GM13976 (cell line): ENCODE measurements around the gene WNT3.

Experiments
- DNase-seq: peaks from one replicate; pipeline ENCODE4 v3.0.0; 2012; ENCODE audit warnings: low spot score
- in situ Hi-C: fragments of 300-500 bp; cut with MboI; formaldehyde crosslinking; loops from one replicate; pipeline ENCODE4 v1.12.0; 2022; ENCODE audit warnings: low sequenced_read_pairs, mixed read lengths, inconsistent platforms; ENCODE audit not compliant: unreplicated experiment
- TF ChIP-seq, protein P1 (sequence below): IDR thresholded peaks from 2 replicates; pipeline ENCODE4 v1.5.1; 2012; ENCODE audit warnings: borderline replicate concordance, mild to moderate bottlenecking; ENCODE audit not compliant: insufficient read depth; ENCODE audit errors: extremely low read depth, missing control alignments, control extremely low read depth

WNT3 gene

DNA sequence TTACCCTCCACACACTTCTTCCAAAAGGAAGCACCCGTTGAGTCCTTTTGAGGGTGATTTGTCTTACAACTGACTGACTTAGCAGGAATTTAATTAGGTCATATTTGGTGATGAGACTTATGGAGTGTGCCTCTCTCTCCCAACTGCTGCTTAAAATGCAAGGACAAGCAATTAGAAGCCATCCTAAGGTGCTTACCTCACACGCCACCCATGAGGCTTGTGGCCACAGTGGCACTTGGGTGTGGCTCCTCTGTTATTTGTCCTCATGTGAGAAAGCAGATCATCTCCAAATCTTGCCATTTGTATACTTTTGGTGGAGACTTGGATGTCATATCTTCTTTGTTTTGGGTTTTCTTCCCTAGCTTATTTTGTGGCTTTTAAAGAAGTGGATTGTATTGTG is 61.6 kb downstream of the WNT3 start:
- DNase-seq = no peak
- in situ Hi-C loops = no loop called here
- TF ChIP-seq, protein P1, sequence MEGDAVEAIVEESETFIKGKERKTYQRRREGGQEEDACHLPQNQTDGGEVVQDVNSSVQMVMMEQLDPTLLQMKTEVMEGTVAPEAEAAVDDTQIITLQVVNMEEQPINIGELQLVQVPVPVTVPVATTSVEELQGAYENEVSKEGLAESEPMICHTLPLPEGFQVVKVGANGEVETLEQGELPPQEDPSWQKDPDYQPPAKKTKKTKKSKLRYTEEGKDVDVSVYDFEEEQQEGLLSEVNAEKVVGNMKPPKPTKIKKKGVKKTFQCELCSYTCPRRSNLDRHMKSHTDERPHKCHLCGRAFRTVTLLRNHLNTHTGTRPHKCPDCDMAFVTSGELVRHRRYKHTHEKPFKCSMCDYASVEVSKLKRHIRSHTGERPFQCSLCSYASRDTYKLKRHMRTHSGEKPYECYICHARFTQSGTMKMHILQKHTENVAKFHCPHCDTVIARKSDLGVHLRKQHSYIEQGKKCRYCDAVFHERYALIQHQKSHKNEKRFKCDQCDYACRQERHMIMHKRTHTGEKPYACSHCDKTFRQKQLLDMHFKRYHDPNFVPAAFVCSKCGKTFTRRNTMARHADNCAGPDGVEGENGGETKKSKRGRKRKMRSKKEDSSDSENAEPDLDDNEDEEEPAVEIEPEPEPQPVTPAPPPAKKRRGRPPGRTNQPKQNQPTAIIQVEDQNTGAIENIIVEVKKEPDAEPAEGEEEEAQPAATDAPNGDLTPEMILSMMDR = no peak

DNA sequence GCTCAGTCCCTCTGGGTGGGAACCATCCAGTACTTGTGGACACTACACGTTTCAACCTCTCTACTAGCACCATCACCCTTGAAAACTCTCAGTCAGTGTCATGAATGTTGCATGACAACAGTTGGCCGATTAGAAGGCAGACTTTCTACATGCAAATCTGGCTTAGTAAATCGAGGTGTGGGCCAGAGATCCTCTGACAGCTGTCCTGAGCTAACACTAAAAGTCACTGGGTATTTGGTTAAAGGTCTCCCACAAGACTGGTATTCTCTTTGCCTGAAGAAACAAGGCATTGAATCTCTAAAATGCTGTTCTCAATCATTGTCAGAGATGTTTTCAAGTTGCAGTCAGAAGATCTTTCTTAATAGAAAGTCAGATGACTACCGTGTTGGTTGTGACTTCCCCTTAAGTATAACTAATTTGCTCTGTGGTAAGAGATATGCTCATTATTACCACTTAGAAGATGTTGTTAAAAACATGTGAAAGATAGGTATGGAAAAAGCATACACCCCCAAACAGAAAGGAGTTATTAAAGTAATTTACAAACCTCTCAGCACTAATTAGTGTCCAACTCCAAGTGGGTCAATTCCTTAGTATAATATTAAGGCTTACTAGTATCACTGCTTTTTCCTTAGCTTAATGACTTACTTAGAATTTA is 62.3 kb downstream of the WNT3 start:
- DNase-seq = no peak
- in situ Hi-C loops = no loop called here
- TF ChIP-seq, protein P1 = no peak

DNA sequence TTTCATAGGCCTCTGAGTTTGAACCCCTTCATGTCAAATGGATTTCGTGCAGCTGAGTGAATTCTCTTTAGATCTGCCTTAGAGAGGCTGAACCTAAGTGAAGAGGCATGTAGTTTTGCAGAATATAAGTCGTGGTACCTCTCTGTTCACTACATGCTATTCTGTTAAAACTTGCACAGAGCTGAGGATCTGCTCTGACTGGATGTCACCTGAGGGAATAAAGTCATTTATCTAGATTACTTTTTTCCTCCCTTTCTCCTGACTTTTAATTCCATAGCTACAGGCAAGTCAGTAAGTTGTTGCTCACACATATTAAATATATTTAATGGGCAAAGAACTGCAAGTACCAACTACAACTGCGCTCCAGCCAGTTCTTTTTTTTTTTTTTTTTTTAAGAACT is 64.7 kb downstream of the WNT3 start:
- TF ChIP-seq, protein P1 = no peak
- in situ Hi-C loops = no loop called here
- DNase-seq = no peak

DNA sequence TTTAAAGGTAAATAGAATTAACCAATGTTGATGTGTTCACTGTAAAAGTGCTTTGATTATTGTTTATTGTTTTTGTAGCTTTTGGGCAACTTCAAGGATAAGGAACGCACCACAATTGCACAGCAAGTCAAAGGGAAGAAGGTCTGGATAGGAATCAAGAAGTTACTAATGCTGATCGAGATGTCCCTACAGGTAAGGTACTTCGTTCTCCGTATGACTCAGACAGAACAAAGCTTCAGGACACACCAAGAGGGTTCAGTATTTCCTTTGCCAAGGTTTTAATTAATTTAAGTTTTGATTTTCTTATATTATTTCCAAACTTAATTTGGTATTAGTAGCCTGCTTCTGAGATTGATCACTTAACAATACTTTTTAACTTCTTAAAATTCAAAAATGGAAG is 67.1 kb downstream of the WNT3 start:
- DNase-seq = no peak
- TF ChIP-seq, protein P1 = no peak
- in situ Hi-C loops = no loop called here

DNA sequence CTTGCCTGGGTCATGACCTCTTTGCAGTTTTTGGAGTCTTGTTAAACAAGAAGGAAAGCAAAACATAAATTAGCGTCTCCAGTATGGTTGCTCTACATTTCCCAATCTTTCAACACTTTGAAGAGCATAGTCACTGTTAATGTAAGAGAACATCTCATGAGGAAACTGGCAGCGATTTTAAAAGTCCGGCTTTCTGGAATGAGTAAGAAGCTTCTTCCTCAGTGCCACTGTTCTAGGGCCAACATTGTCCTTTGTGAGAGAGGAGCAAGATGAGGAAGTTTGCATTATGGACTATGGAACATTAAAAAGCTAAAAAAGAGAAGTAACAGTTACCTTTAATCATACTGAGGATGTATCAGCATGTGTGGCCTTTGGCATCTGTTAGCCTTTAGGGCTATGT is 73.1 kb downstream of the WNT3 start:
- DNase-seq = no peak
- TF ChIP-seq, protein P1 = no peak
- in situ Hi-C loops = loop anchor here (10.0 kb wide), 1 partner anchor 59 kb away; no protein-coding TSS in a partner anchor

DNA sequence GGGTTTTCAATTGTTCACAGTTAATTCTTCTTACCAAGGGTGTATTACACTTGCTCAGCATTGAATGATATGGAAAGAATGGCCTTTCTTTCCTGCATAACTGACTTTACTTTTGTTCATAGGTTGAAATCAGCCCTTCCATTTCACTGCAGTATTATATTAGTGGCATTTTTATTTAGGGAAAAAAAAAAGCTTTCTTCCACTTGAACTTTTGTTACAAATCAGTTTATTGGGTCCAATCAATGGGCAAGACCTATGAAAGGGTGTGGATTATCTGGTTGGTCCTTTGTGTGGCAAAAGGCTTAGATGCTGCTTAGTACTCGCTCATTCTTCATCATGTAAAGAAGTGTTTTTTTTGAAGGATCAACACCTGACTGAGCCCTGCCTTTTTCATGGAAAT is 74.1 kb downstream of the WNT3 start:
- in situ Hi-C loops = loop anchor here (10.0 kb wide), 1 partner anchor 60 kb away; no protein-coding TSS in a partner anchor
- DNase-seq = no peak
- TF ChIP-seq, protein P1 = no peak
